Small intestine (tissue), 7 donors: Measurements from ENCODE around the gene PHF3. TPM values are rescaled to one million over a fixed set of nuclear protein-coding genes. Genes with fewer than 3 reads are reported as not detected.
"Not testable (repeated sequence)": the region's sequence is repeated elsewhere in the genome, so short reads cannot be mapped to it uniquely, and the experiment has no call there.

ENCODE experiments used
- DNase-seq, 2 donors: peaks; one replicate each; pipeline versions ENCODE4 v3.0.0 to v3.0.0-alpha.2; 2013
- FAIRE-seq: peaks from 2 replicates; lab custom pipeline; 2012; peaks lifted over from hg19 to GRCh38; lab: Jason Lieb, UNC
- H3K27ac ChIP-seq, 3 donors: one replicate each; pipeline ENCODE4 v1.5.1; 2013; ENCODE audit warnings: low read length in 2 of 3, mild to moderate bottlenecking in 2 of 3, control low read depth in 1 of 3, inconsistent platforms in 1 of 3, low read depth in 1 of 3, moderate library complexity in 1 of 3
- H3K27me3 ChIP-seq, 3 donors: one replicate each; pipeline ENCODE4 v1.6.1; 2013; ENCODE audit warnings: low read length in 3 of 3, inconsistent platforms in 1 of 3; ENCODE audit not compliant: control insufficient read depth in 3 of 3, insufficient read depth in 3 of 3
- H3K36me3 ChIP-seq, 3 donors: one replicate each; pipeline ENCODE4 v1.6.1; 2013; ENCODE audit warnings: low read length in 3 of 3, inconsistent platforms in 1 of 3, low read depth in 1 of 3, mild to moderate bottlenecking in 1 of 3, moderate library complexity in 1 of 3; ENCODE audit not compliant: control insufficient read depth in 3 of 3, insufficient read depth in 2 of 3
- H3K4me1 ChIP-seq, 3 donors: one replicate each; pipeline ENCODE4 v1.6.1; 2013; ENCODE audit warnings: low read length in 2 of 3, inconsistent platforms in 1 of 3, low read depth in 1 of 3, mild to moderate bottlenecking in 1 of 3, moderate library complexity in 1 of 3; ENCODE audit not compliant: control insufficient read depth in 3 of 3, insufficient read depth in 2 of 3
- H3K4me3 ChIP-seq, 3 donors: one replicate each; pipeline ENCODE4 v1.5.1; 2013; ENCODE audit warnings: low read length in 3 of 3, control low read depth in 1 of 3, inconsistent platforms in 1 of 3, low read depth in 1 of 3, mild to moderate bottlenecking in 1 of 3, moderate library complexity in 1 of 3
- H3K9me3 ChIP-seq, 2 donors: one replicate each; pipeline ENCODE4 v1.6.1; 2013; ENCODE audit warnings: low read depth in 1 of 2, low read length in 1 of 2; ENCODE audit not compliant: control insufficient read depth in 2 of 2, insufficient read depth in 1 of 2
- WGBS, 3 donors: extraction: QIAGEN DNeasy Blood & Tissue Kit; methylation state at CpG; one replicate each; pipeline ENCODE4 v1.1.7; 2013; 5-methylcytosine and 5-hydroxymethylcytosine counted together
- polyA plus RNA-seq, 4 donors: library from polyadenylated mRNA; stranded (reverse) in 3 of 4; unstranded in 1 of 4; fragments of 200-250 nt in 3 of 4; fragments of 120-200 nt in 1 of 4; gene quantifications; one replicate each; pipeline versions ENCODE4 v1.2.1 to v1.2.3, GENCODE V29; 2013
- donor health status: healthy with polysubstance abuse.
- donor health status: control.
- donor health status: control.
- donor health status: Bipolar disorder and iron deficiency.
- donor health status: healthy.

PHF3 gene
- polyA plus RNA-seq, 4 donors = 8.1 to 67.9 (median 10.9) TPM

GRCh38 chr6:63730311-63730710 is 94.7 kb downstream of the PHF3 start:
- DNase-seq (no peak), FAIRE-seq (no peak)
- Histone ChIP-seq H3K9me3 (no peaks in the 10 kb centered on the region), H3K36me3 (no peaks in the 10 kb centered on the region), H3K27ac (no peak overlapping the region), H3K4me3 (no peak overlapping the region), H3K27me3 (no peaks in the 10 kb centered on the region), H3K4me1 (no peaks in the 10 kb centered on the region)

- Histone ChIP-seq H3K4me3 (no peak overlapping the region), H3K4me1 (no peaks in the 10 kb centered on the region), H3K36me3 (no peaks in the 10 kb centered on the region), H3K9me3 (no peaks in the 10 kb centered on the region), H3K27ac (peak overlapping the region in 1 of 3 donors; percentile 61), H3K27me3 (no peaks in the 10 kb centered on the region)
- FAIRE-seq (no peak), DNase-seq (peak in 1 of 2 donors; percentile 52)
- WGBS, 3 donors = 84 to 86% (median 86%) methylated on average over 3 of the region's 3 CpGs
Observed at GRCh38 chr6:63731930-63732329, 96.3 kb downstream of the PHF3 start.

- Histone ChIP-seq H3K4me1 (no peaks in the 10 kb centered on the region), H3K4me3 (no peak overlapping the region), H3K27ac (no peak overlapping the region), H3K27me3 (no peaks in the 10 kb centered on the region), H3K9me3 (no peaks in the 10 kb centered on the region), H3K36me3 (no peaks in the 10 kb centered on the region)
- WGBS, 3 donors = 68 to 91% (median 91%) methylated on average over 2 of the region's 2 CpGs
- FAIRE-seq (no peak), DNase-seq (no peak)
Observed at GRCh38 chr6:63732336-63732735, 96.7 kb downstream of the PHF3 start.

GRCh38 chr6:63734923-63735322 is 99.3 kb downstream of the PHF3 start:
- DNase-seq (no peak), FAIRE-seq (no peak)
- H3K4me1 ChIP-seq = no peaks in the 10 kb centered on the region
- H3K36me3 ChIP-seq = no peaks in the 10 kb centered on the region
- H3K9me3 ChIP-seq = no peaks in the 10 kb centered on the region
- no peaks in the 10 kb centered on the region for H3K27me3 ChIP-seq
- H3K27ac ChIP-seq = no peak overlapping the region
- no peak overlapping the region for H3K4me3 ChIP-seq
- 80 to 84% (median 81%) methylated on average over 3 of the region's 3 CpGs for WGBS, 3 donors

GRCh38 chr6:63738190-63738589 is 102.6 kb downstream of the PHF3 start:
- not testable (repeated sequence) for H3K27ac ChIP-seq, H3K27me3 ChIP-seq, FAIRE-seq, H3K4me3 ChIP-seq, DNase-seq, H3K9me3 ChIP-seq, H3K4me1 ChIP-seq, H3K36me3 ChIP-seq
- 92 to 100% (median 100%) methylated on average over 1 to 2 of the region's 2 CpGs for WGBS, 3 donors

GRCh38 chr6:63739094-63739687 is 103.6 kb downstream of the PHF3 start:
- Histone ChIP-seq H3K4me3 (no peak overlapping the region), H3K4me1 (peaks cover 0 to 4% (median 0%) of the 10 kb centered on the region in 3 donors), H3K27me3 (no peaks in the 10 kb centered on the region), H3K27ac (peak overlapping the region in 2 of 3 donors; percentile 23 to 44), H3K36me3 (no peaks in the 10 kb centered on the region), H3K9me3 (no peaks in the 10 kb centered on the region)
- no peak for FAIRE-seq
- peak; percentile 71 to 95 for DNase-seq
- 0 to 41% (median 4%) methylated on average over 1 of the region's 1 CpG for WGBS, 3 donors

- Histone ChIP-seq H3K4me1 (peaks cover 0 to 4% (median 0%) of the 10 kb centered on the region in 3 donors), H3K4me3 (no peak overlapping the region), H3K27me3 (no peaks in the 10 kb centered on the region), H3K9me3 (no peaks in the 10 kb centered on the region), H3K36me3 (no peaks in the 10 kb centered on the region), H3K27ac (no peak overlapping the region)
- 43 to 51% (median 48%) methylated on average over 2 of the region's 2 CpGs for WGBS, 3 donors
- FAIRE-seq = no peak
- DNase-seq = no peak
Observed at GRCh38 chr6:63740709-63741108, 105.1 kb downstream of the PHF3 start.

- DNase-seq = peak; percentile 19 to 41
- no peak overlapping the region for H3K4me3 ChIP-seq
- FAIRE-seq = no peak
Observed at GRCh38 chr6:63742060-63742459, 106.5 kb downstream of the PHF3 start.

GRCh38 chr6:63743691-63744090 is 108.1 kb downstream of the PHF3 start:
- Histone ChIP-seq H3K4me3 (no peak overlapping the region), H3K36me3 (no peaks in the 10 kb centered on the region), H3K4me1 (peaks cover 0 to 4% (median 0%) of the 10 kb centered on the region in 3 donors), H3K27ac (no peak overlapping the region), H3K27me3 (no peaks in the 10 kb centered on the region), H3K9me3 (no peaks in the 10 kb centered on the region)
- DNase-seq (no peak), FAIRE-seq (no peak)

More at GRCh38 chr6:63742060-63742459, 106.5 kb downstream of the PHF3 start:
- Histone ChIP-seq H3K36me3 (no peaks in the 10 kb centered on the region), H3K4me1 (peaks cover 0 to 4% (median 0%) of the 10 kb centered on the region in 3 donors), H3K27me3 (no peaks in the 10 kb centered on the region), H3K9me3 (no peaks in the 10 kb centered on the region), H3K27ac (peak overlapping the region in 1 of 3 donors; percentile 52)
